ENCODE results near the gene ATG10.
A peak's percentile ranks its signal among the peaks of the same experiment; 100 is the strongest.

Gene ATG10

GRCh38 chr5:82068723-82069122 is 96.9 kb downstream of the ATG10 start:
- H3K4me3 ChIP-seq = peak overlapping the region; percentile 31
- no peak for DNase-seq (ENCODE audit: low spot score)
- no peak overlapping the region for H3K27ac ChIP-seq
- TF ChIP-seq CTCF (IDR thresholded peaks at IDR 0.05) = no peak

GRCh38 chr5:82072138-82072537 is 100.3 kb downstream of the ATG10 start:
- DNase-seq (ENCODE audit: low spot score) = no peak
- Histone ChIP-seq H3K27ac (no peak overlapping the region), H3K4me3 (no peak overlapping the region)
- no peak for TF ChIP-seq CTCF (IDR thresholded peaks at IDR 0.05)

GRCh38 chr5:82073179-82073578 is 101.4 kb downstream of the ATG10 start:
- Histone ChIP-seq H3K27ac (no peak overlapping the region), H3K4me3 (no peak overlapping the region)
- TF ChIP-seq CTCF (IDR thresholded peaks at IDR 0.05) = no peak
- DNase-seq (ENCODE audit: low spot score) = no peak

- TF ChIP-seq CTCF (IDR thresholded peaks at IDR 0.05) = no peak
- Histone ChIP-seq H3K27ac (no peak overlapping the region), H3K4me3 (no peak overlapping the region)
- no peak for DNase-seq (ENCODE audit: low spot score)
Measured at GRCh38 chr5:82074950-82075349, 103.1 kb downstream of the ATG10 start.

- TF ChIP-seq CTCF (IDR thresholded peaks at IDR 0.05) = no peak
Measured at GRCh38 chr5:82077496-82077895, 105.7 kb downstream of the ATG10 start.

GRCh38 chr5:82091617-82092016 is 119.8 kb downstream of the ATG10 start:
- H3K4me3 ChIP-seq = no peak overlapping the region
- no peak for TF ChIP-seq CTCF (IDR thresholded peaks at IDR 0.05)
- no peak for DNase-seq (ENCODE audit: low spot score)
- no peak overlapping the region for H3K27ac ChIP-seq

More at GRCh38 chr5:82077496-82077895, 105.7 kb downstream of the ATG10 start:
- H3K4me3 ChIP-seq = no peak overlapping the region
- no peak for DNase-seq (ENCODE audit: low spot score)
- no peak overlapping the region for H3K27ac ChIP-seq

- no peak overlapping the region for H3K27ac ChIP-seq
- no peak overlapping the region for H3K4me3 ChIP-seq
- no peak for DNase-seq (ENCODE audit: low spot score)
- TF ChIP-seq CTCF (IDR thresholded peaks at IDR 0.05) = no peak
Measured at GRCh38 chr5:82095536-82095935, 123.7 kb downstream of the ATG10 start.

Measured in coronary artery (tissue), 2 donors.